Tibial nerve (tissue), 4 donors: ENCODE results near the gene TIMM22. TPM values are rescaled to one million over a fixed set of nuclear protein-coding genes. Genes with fewer than 3 reads are reported as not detected.

Experiments used
- DNase-seq, 2 donors: peaks; one replicate each; pipeline ENCODE4 v3.0.0-alpha.2; 2019; ENCODE audit warnings: low spot score in 2 of 2
- H3K27ac ChIP-seq, 4 donors: fragments of 200-600 bp; sonication (generic) in 3 of 4; one replicate each; pipeline ENCODE4 v1.5.1; 2017 to 2019; ENCODE audit warnings: mild to moderate bottlenecking in 1 of 4
- H3K27me3 ChIP-seq, 2 donors: fragments of 200-600 bp; sonication (generic) in 1 of 2; one replicate each; pipeline versions ENCODE4 v1.5.1 to v1.6.0; 2017 to 2019
- H3K36me3 ChIP-seq, 3 donors: fragments of 200-600 bp; sonication (generic); one replicate each; pipeline ENCODE4 v1.5.1; 2018 to 2019
- H3K4me1 ChIP-seq, 4 donors: fragments of 200-600 bp; sonication (generic) in 3 of 4; one replicate each; pipeline ENCODE4 v1.5.1; 2017 to 2019
- H3K4me3 ChIP-seq, 4 donors: fragments of 200-600 bp; sonication (generic) in 3 of 4; one replicate each; pipeline ENCODE4 v1.5.1; 2017 to 2019; ENCODE audit warnings: mild to moderate bottlenecking in 1 of 4, moderate library complexity in 1 of 4
- H3K9me3 ChIP-seq, 4 donors: fragments of 200-600 bp; sonication (generic) in 3 of 4; one replicate each; pipeline ENCODE4 v1.5.1; 2017 to 2019
- CTCF ChIP-seq, 5 experiments: fragments of 200-600 bp in 3 of 5; fragments of 450-650 bp in 2 of 5; sonication (generic) in 3 of 5; IDR thresholded peaks; one replicate each; pipeline ENCODE4 v1.5.1; 2016 to 2019; ENCODE audit warnings: antibody characterized with exemption in 5 of 5, mild to moderate bottlenecking in 3 of 5, moderate library complexity in 2 of 5
- EP300 ChIP-seq, 2 donors: sonication (generic); formaldehyde crosslinking; IDR thresholded peaks; one replicate each; pipeline ENCODE4 v1.6.1; 2017; ENCODE audit warnings: antibody characterized with exemption in 2 of 2, mild to moderate bottlenecking in 1 of 2
- POLR2A ChIP-seq, 2 donors: fragments of 450-650 bp; IDR thresholded peaks; one replicate each; pipeline ENCODE4 v1.6.1; 2017; ENCODE audit warnings: antibody characterized with exemption in 2 of 2, mild to moderate bottlenecking in 2 of 2, moderate library complexity in 2 of 2
- WGBS, 2 donors: methylation state at CpG; one replicate each; pipeline ENCODE4 v1.1.5; 2018; 5-methylcytosine and 5-hydroxymethylcytosine counted together
- total RNA-seq, 4 donors: library from RNA; depleted of rRNA; stranded (reverse); fragments of >200 nt; gene quantifications; one replicate each; pipeline ENCODE4 v1.1.0, GENCODE V29; 2016

Gene TIMM22
- total RNA-seq, 4 donors from 2014 or later: 11.1 to 18.4 (median 14.7) TPM

GRCh38 chr17:1029196-1029921, 32.4 kb downstream of the TIMM22 start:
- peaks cover 0 to 46% (median 5%) of the 10 kb centered on the region in 4 donors for H3K4me1 ChIP-seq

GRCh38 chr17:1029922-1030644, 33.2 kb downstream of the TIMM22 start:
- Histone ChIP-seq H3K9me3 (no peaks in the 10 kb centered on the region), H3K27me3 (no peaks in the 10 kb centered on the region), H3K4me3 (peak overlapping the region in 1 of 4 donors; percentile 57), H3K27ac (peak overlapping the region in 1 of 4 donors; percentile 80), H3K4me1 (peaks cover 0 to 46% (median 5%) of the 10 kb centered on the region in 4 donors), H3K36me3 (peaks cover 0 to 13% (median 0%) of the 10 kb centered on the region in 3 donors)
- WGBS, 2 donors: 73 to 81% methylated on average over 19 of the region's 20 CpGs
- DNase-seq: no peak
- TF ChIP-seq EP300 (IDR thresholded peaks at IDR 0.05): no peak
- no peak for TF ChIP-seq CTCF (IDR thresholded peaks at IDR 0.05)
- TF ChIP-seq POLR2A (IDR thresholded peaks at IDR 0.05): no peak

More at GRCh38 chr17:1029196-1029921, 32.4 kb downstream of the TIMM22 start:
- H3K36me3 ChIP-seq: peaks cover 0 to 14% (median 0%) of the 10 kb centered on the region in 3 donors
- no peaks in the 10 kb centered on the region for H3K9me3 ChIP-seq
- peak overlapping the region; percentile 13 to 80 (median 47) for H3K27ac ChIP-seq
- DNase-seq: peak in 1 of 2 donors; percentile 62
- 76 to 79% methylated on average over 30 of the region's 30 CpGs for WGBS, 2 donors
- H3K27me3 ChIP-seq: no peaks in the 10 kb centered on the region
- no peak for TF ChIP-seq CTCF (IDR thresholded peaks at IDR 0.05)
- TF ChIP-seq POLR2A (IDR thresholded peaks at IDR 0.05): no peak
- TF ChIP-seq EP300 (IDR thresholded peaks at IDR 0.05): peak in 1 of 2 donors; percentile 42
- H3K4me3 ChIP-seq: no peak overlapping the region

- H3K27ac ChIP-seq: peak overlapping the region in 3 of 4 donors; percentile 30 to 80 (median 36)
- WGBS, 2 donors: 40 to 44% methylated on average over 2 to 29 of the region's 45 CpGs
- peaks cover 0 to 13% (median 0%) of the 10 kb centered on the region in 3 donors for H3K36me3 ChIP-seq
- H3K4me3 ChIP-seq: peak overlapping the region; percentile 21 to 57 (median 23)
- H3K27me3 ChIP-seq: no peaks in the 10 kb centered on the region
- H3K9me3 ChIP-seq: no peaks in the 10 kb centered on the region
- TF ChIP-seq POLR2A (IDR thresholded peaks at IDR 0.05): no peak
- no peak for TF ChIP-seq CTCF (IDR thresholded peaks at IDR 0.05)
- peak; percentile 44 for DNase-seq
- peaks cover 0 to 50% (median 5%) of the 10 kb centered on the region in 4 donors for H3K4me1 ChIP-seq
These were observed 34.0 kb downstream of the TIMM22 start for GRCh38 chr17:1030684-1031532.

GRCh38 chr17:1031711-1032110, 34.8 kb downstream of the TIMM22 start:
- no peak for TF ChIP-seq CTCF (IDR thresholded peaks at IDR 0.05)
- TF ChIP-seq POLR2A (IDR thresholded peaks at IDR 0.05): no peak
- no peak for TF ChIP-seq EP300 (IDR thresholded peaks at IDR 0.05)
- no peak for DNase-seq
- 4 to 37% methylated on average over 11 to 25 of the region's 35 CpGs for WGBS, 2 donors
- Histone ChIP-seq H3K27me3 (no peaks in the 10 kb centered on the region), H3K36me3 (peaks cover 0 to 10% (median 0%) of the 10 kb centered on the region in 3 donors), H3K4me1 (peaks cover 0 to 58% (median 5%) of the 10 kb centered on the region in 4 donors), H3K4me3 (peak overlapping the region; percentile 21 to 57 (median 23)), H3K9me3 (no peaks in the 10 kb centered on the region), H3K27ac (peak overlapping the region in 3 of 4 donors; percentile 30 to 80 (median 36))
